GM23248 (cell line): ENCODE measurements around the gene SEZ6L2. TPM values are rescaled to one million over a fixed set of nuclear protein-coding genes. Genes with fewer than 3 reads are reported as not detected.

Experiments used
- DNase-seq: peaks from one replicate; pipeline ENCODE4 v3.0.0-alpha.2; 2015
- H2AFZ ChIP-seq: fragments of 200-600 bp; sonication (generic); 2 replicates; pipeline ENCODE4 v1.6.1; 2016; ENCODE audit warnings: antibody characterized with exemption
- H3F3A ChIP-seq: fragments of 200-600 bp; sonication (generic); 2 replicates; pipeline ENCODE4 v1.6.1; 2016; ENCODE audit warnings: mild to moderate bottlenecking, antibody characterized with exemption, mixed run types; ENCODE audit not compliant: insufficient read depth
- H3K27ac ChIP-seq: fragments of 200-600 bp; sonication (generic); 2 replicates; pipeline ENCODE4 v1.5.1; 2016; ENCODE audit warnings: mild to moderate bottlenecking
- H3K27me3 ChIP-seq: fragments of 200-600 bp; sonication (generic); replicated peaks from 2 replicates; pipeline ENCODE4 v1.6.1; 2016; ENCODE audit warnings: mild to moderate bottlenecking; ENCODE audit not compliant: insufficient read depth
- H3K36me3 ChIP-seq: fragments of 200-600 bp; sonication (generic); 2 replicates; pipeline ENCODE4 v1.6.1; 2016; ENCODE audit warnings: low read depth, mild to moderate bottlenecking
- H3K4me1 ChIP-seq: fragments of 200-600 bp; sonication (generic); 2 replicates; pipeline ENCODE4 v1.6.1; 2016; ENCODE audit warnings: mild to moderate bottlenecking; ENCODE audit not compliant: insufficient read depth
- H3K4me2 ChIP-seq: fragments of 200-600 bp; sonication (generic); one replicate; pipeline ENCODE4 v1.6.1; 2016; ENCODE audit warnings: mild to moderate bottlenecking; ENCODE audit not compliant: unreplicated experiment
- H3K4me3 ChIP-seq: fragments of 200-600 bp; sonication (generic); 2 replicates; pipeline ENCODE4 v1.5.1; 2016; ENCODE audit warnings: mild to moderate bottlenecking
- H3K79me2 ChIP-seq: fragments of 200-600 bp; sonication (generic); 2 replicates; pipeline ENCODE4 v1.6.1; 2016; ENCODE audit warnings: mild to moderate bottlenecking; ENCODE audit not compliant: insufficient read depth
- H3K9ac ChIP-seq: fragments of 200-600 bp; sonication (generic); 2 replicates; pipeline ENCODE4 v1.6.1; 2016; ENCODE audit warnings: mild to moderate bottlenecking
- H3K9me2 ChIP-seq: fragments of 200-600 bp; sonication (generic); 2 replicates; pipeline ENCODE4 v1.6.1; 2016; ENCODE audit warnings: mixed run types, mild to moderate bottlenecking, moderate library complexity; ENCODE audit not compliant: insufficient read depth
- H3K9me3 ChIP-seq: fragments of 200-600 bp; sonication (generic); one replicate; pipeline ENCODE4 v1.6.1; 2017; ENCODE audit warnings: low read depth
- H4K20me1 ChIP-seq: fragments of 200-600 bp; sonication (generic); 2 replicates; pipeline ENCODE4 v1.6.0; 2016; ENCODE audit not compliant: insufficient read depth
- EZH2 ChIP-seq: fragments of 200-600 bp; sonication (generic); IDR thresholded peaks from 2 replicates; pipeline ENCODE4 v1.6.1; 2018; ENCODE audit warnings: antibody characterized with exemption, mild to moderate bottlenecking; ENCODE audit not compliant: insufficient read depth, poor library complexity, severe bottlenecking
- EZH2phosphoT487 ChIP-seq: fragments of 200-600 bp; sonication (generic); IDR thresholded peaks from 2 replicates; pipeline ENCODE4 v1.6.1; 2018; ENCODE audit warnings: antibody characterized with exemption, moderate library complexity, mild to moderate bottlenecking, low read depth; ENCODE audit not compliant: insufficient read depth
- WGBS, 2 experiments: methylation state at CpG; one replicate each; pipeline ENCODE4 v1.1.6; 2015 to 2017; ENCODE audit warnings: low lambda C conversion rate in 2 of 2, low coverage in 1 of 2; ENCODE audit errors: missing lambda C conversion rate in 2 of 2; 5-methylcytosine and 5-hydroxymethylcytosine counted together
- in situ Hi-C: fragments of 300-500 bp; cut with MboI; formaldehyde crosslinking; loops from 2 replicates; pipeline ENCODE4 v1.15.0; 2020
- polyA plus RNA-seq: library from polyadenylated mRNA; unstranded; fragments of >200 nt; fragmentation: Nextera tagmentation; extraction: Ambion mirVana; gene quantifications from 2 replicates; pipeline ENCODE4 v1.2.1, GENCODE V29; 2016
- total RNA-seq: library from RNA; depleted of rRNA; stranded (reverse); fragments of >200 nt; shearing (Covaris generic); gene quantifications from 2 replicates; pipeline ENCODE4 v1.2.3, GENCODE V29; 2014

The SEZ6L2 gene
- total and polyA plus RNA-seq, 2 experiments from 2014 or later = 6.9 to 34.7 TPM

DNA sequence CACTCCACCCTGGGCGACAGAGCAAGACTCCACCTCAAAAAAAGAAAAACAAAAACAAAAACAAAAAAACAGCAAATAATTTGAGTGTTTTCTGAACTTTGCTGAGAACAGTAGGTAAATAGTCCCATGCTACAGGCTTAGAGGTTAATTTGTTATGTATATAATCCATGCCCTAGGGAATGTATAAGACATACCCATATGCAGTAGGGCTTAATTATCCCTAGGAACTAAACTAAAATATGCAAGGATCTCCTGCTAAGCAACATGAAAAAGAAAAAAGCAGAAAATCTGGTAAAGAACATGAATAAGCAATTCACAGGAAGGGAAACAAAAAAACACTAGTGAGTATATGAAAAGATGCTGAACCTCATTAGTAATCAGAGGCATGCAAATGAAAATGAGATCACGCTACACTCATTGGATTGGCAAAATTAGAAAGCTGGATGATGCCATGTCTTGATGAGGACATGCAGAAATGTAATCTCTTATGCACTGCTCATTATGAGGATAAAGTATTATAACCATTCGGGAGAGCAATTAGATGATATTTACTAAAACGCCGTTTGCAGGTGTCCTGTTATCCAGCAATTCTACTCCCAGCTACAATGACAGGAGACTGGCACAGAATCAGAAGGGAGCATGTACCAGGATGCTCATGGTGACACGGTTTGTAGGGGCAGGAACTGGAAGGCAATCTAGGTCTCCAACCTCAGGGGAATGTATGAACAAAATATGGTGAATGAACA lies 21.1 kb upstream of the SEZ6L2 start:
- in situ Hi-C loops = loop anchor here (5.0 kb wide), 1 partner anchor 52 kb away; the partner anchor contains the start of gene TAOK2
- Histone ChIP-seq H3K27ac (no peak overlapping the region), H3K36me3 (peaks cover 7% of the 10 kb centered on the region), H4K20me1 (peaks cover 4% of the 10 kb centered on the region; the same call in 1 of the 2 replicates), H3K4me2 (no peak overlapping the region), H3K9me3 (no peaks in the 10 kb centered on the region), H3F3A (no peaks in the 10 kb centered on the region), H3K4me1 (peaks cover 11% of the 10 kb centered on the region; the same call in 1 of the 2 replicates), H3K9me2 (no peaks in the 10 kb centered on the region), H2AFZ (no peak overlapping the region), H3K4me3 (no peak overlapping the region), H3K27me3 (no peaks in the 10 kb centered on the region), H3K79me2 (peaks cover 82% of the 10 kb centered on the region), H3K9ac (no peak overlapping the region)
- no peak for DNase-seq
- 85 to 86% methylated on average over 6 of the region's 6 CpGs for WGBS, 2 experiments
- TF ChIP-seq EZH2phosphoT487 = no peak
- TF ChIP-seq EZH2 = no peak

DNA sequence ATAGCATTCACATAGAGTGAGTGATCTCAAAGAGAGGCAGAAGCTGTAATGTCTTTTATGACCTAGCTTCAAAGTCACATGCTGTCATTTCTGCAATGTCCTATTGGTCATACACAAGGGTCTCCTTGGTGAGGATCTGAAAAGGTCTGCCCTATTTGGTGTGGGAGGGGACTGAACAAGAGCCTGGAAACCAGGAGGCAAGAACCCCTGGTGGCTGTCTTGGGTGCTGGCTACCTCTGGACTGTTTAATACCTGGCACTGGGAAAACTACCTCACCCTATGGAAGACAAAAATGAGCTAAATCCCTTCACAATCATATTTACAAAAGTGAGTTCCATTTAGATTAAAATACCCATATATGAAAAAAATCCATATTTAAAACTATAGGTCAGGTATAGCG lies 17.6 kb upstream of the SEZ6L2 start:
- Histone ChIP-seq H3K36me3 (peaks cover 7% of the 10 kb centered on the region), H3K9me3 (no peaks in the 10 kb centered on the region), H2AFZ (no peak overlapping the region), H3K27ac (no peak overlapping the region), H3K79me2 (peaks cover 48% of the 10 kb centered on the region), H3F3A (peaks cover 7% of the 10 kb centered on the region; the same call in 1 of the 2 replicates), H3K9ac (no peak overlapping the region), H4K20me1 (no peaks in the 10 kb centered on the region), H3K9me2 (no peaks in the 10 kb centered on the region), H3K4me1 (no peaks in the 10 kb centered on the region), H3K4me2 (no peak overlapping the region), H3K27me3 (no peaks in the 10 kb centered on the region), H3K4me3 (no peak overlapping the region)
- DNase-seq = no peak
- 93 to 100% methylated on average over 1 of the region's 1 CpG for WGBS, 2 experiments
- TF ChIP-seq EZH2phosphoT487 = no peak
- TF ChIP-seq EZH2 = no peak
- in situ Hi-C loops = no loop called here

DNA sequence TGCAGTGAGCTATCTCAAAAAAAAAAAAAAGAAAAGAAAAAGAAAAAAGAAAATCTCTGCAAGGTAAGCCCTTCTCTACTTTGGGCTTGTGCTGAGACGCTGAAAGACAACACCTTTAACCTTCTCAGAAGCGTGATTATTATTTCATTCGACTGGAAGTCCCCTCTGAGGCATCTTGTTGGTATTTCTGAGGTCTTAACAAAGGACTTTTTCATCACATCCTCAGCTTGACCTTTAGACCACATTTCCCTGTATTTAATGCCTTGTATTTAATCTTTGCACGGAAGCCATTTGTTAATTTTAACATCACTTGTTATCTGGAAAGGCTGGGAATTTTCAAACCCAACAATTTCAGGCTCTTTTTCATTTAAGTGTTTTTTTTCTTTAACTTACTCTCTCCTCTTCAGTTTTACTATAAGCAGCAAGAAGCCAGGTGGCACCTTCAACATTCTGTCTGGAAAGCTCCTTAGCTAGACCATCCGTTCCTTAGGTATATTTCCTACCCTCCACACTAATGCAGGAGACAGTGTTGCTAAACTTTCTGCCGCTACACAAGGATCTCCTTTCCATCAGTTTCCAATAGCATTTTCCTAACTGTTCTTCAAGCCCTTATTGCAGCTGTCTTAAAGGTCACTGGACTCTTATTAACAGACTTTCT lies 16.4 kb upstream of the SEZ6L2 start:
- peaks cover 7% of the 10 kb centered on the region for H3K36me3 ChIP-seq
- H3K4me1 ChIP-seq = no peaks in the 10 kb centered on the region
- H3K27me3 ChIP-seq = no peaks in the 10 kb centered on the region
- peaks cover 7% of the 10 kb centered on the region; the same call in 1 of the 2 replicates for H3F3A ChIP-seq
- H3K27ac ChIP-seq = no peak overlapping the region
- H3K9me3 ChIP-seq = no peaks in the 10 kb centered on the region
- TF ChIP-seq EZH2 (no peak), EZH2phosphoT487 (no peak)
- no peak overlapping the region for H3K4me2 ChIP-seq
- no peaks in the 10 kb centered on the region for H3K9me2 ChIP-seq
- H4K20me1 ChIP-seq = no peaks in the 10 kb centered on the region
- no peak overlapping the region for H3K4me3 ChIP-seq
- H3K9ac ChIP-seq = no peak overlapping the region
- DNase-seq = no peak
- WGBS, 2 experiments = 93 to 98% methylated on average over 6 of the region's 6 CpGs
- in situ Hi-C loops = no loop called here
- H2AFZ ChIP-seq = no peak overlapping the region
- H3K79me2 ChIP-seq = peaks cover 37% of the 10 kb centered on the region

DNA sequence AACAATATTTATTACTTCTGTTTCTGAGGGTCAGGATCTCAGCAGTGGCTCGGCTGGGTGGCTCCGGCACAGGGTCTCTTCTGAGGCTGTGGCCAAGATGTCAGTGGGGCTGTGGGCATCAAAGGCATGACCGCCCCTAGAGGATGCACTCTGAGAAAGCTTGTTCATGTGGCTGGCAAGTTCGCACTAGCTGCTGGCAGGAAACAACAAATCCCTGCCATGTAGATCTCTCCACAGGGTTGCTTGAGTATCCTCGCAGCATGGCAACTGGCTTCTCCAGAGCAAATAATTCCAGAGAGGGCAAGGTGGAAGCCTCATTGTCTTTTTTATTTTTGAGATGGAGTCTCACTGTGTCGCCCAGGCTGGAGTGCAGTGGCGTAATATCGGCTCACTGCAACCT lies 14.2 kb upstream of the SEZ6L2 start:
- no peak for DNase-seq
- H3F3A ChIP-seq = peaks cover 17% of the 10 kb centered on the region; the same call in 1 of the 2 replicates
- in situ Hi-C loops = no loop called here
- H4K20me1 ChIP-seq = no peaks in the 10 kb centered on the region
- H3K4me1 ChIP-seq = no peaks in the 10 kb centered on the region
- H3K4me2 ChIP-seq = no peak overlapping the region
- WGBS, 2 experiments = 86 to 94% methylated on average over 8 of the region's 8 CpGs
- H3K9ac ChIP-seq = no peak overlapping the region
- no peaks in the 10 kb centered on the region for H3K9me3 ChIP-seq
- no peaks in the 10 kb centered on the region; the same call in 1 of the 2 replicates for H3K36me3 ChIP-seq
- no peak overlapping the region for H2AFZ ChIP-seq
- no peak overlapping the region for H3K4me3 ChIP-seq
- H3K27me3 ChIP-seq = no peaks in the 10 kb centered on the region
- TF ChIP-seq EZH2phosphoT487 (no peak), EZH2 (no peak)
- no peaks in the 10 kb centered on the region for H3K9me2 ChIP-seq
- H3K27ac ChIP-seq = no peak overlapping the region
- H3K79me2 ChIP-seq = peaks cover 15% of the 10 kb centered on the region; the same call in 1 of the 2 replicates
